Measurements from ENCODE around the gene GIGYF2. TPM values are rescaled to one million over a fixed set of nuclear protein-coding genes. Genes with fewer than 3 reads are reported as not detected.
A peak's percentile ranks its signal among the peaks of the same experiment; 100 is the strongest.

Gene GIGYF2
- 72.3 and 74.1 TPM in 2 replicates for total RNA-seq
- long read RNA-seq, partial matches to known transcripts, result 245 of 403 reads
- long read RNA-seq, other reads (novel, unspliced or antisense), result 154 of 403 reads

GRCh38 chr2:232697059-232697806, at the start of gene GIGYF2:
GIGYF2 (plus strand) TSS chr2:232697331; CDS start chr2:232735198, 37,867 bp downstream.
- Mint-ChIP-seq H3K4me1 (ENCODE audit: low read depth) (peaks cover 29% of the 10 kb centered on the region), H3K36me3 (ENCODE audit: insufficient read depth) (peaks cover 3% of the 10 kb centered on the region), H3K9me3 (ENCODE audit: low read depth) (peaks cover 3% of the 10 kb centered on the region), H3K27me3 (no peaks in the 10 kb centered on the region), H3K27ac (peak within 1 kb of the TSS; percentile 96), H3K4me3 (ENCODE audit: low read depth) (peak within 1 kb of the TSS; percentile 97)
- peak; percentile 97 for DNase-seq (ENCODE audit: low spot score, unreplicated experiment)
- no peak for TF ChIP-seq CTCF (IDR thresholded peaks at IDR 0.05; ENCODE audit: unreplicated experiment)

- Mint-ChIP-seq H3K9me3 (ENCODE audit: low read depth) (no peaks in the 10 kb centered on the region), H3K27me3 (no peaks in the 10 kb centered on the region), H3K4me3 (ENCODE audit: low read depth) (no peak overlapping the region), H3K36me3 (ENCODE audit: insufficient read depth) (no peaks in the 10 kb centered on the region), H3K27ac (no peak overlapping the region), H3K4me1 (ENCODE audit: low read depth) (no peaks in the 10 kb centered on the region)
- no peak for TF ChIP-seq CTCF (IDR thresholded peaks at IDR 0.05; ENCODE audit: unreplicated experiment)
- no peak for DNase-seq (ENCODE audit: low spot score, unreplicated experiment)
Observed at GRCh38 chr2:232649033-232649432, 48.1 kb upstream of the GIGYF2 start.

GRCh38 chr2:232652505-232652851, 44.7 kb upstream of the GIGYF2 start:
- Mint-ChIP-seq H3K27me3 (no peaks in the 10 kb centered on the region), H3K27ac (no peak overlapping the region), H3K4me1 (ENCODE audit: low read depth) (no peaks in the 10 kb centered on the region), H3K36me3 (ENCODE audit: insufficient read depth) (no peaks in the 10 kb centered on the region), H3K9me3 (ENCODE audit: low read depth) (no peaks in the 10 kb centered on the region), H3K4me3 (ENCODE audit: low read depth) (no peak overlapping the region)
- no peak for TF ChIP-seq CTCF (IDR thresholded peaks at IDR 0.05; ENCODE audit: unreplicated experiment)
- no peak for DNase-seq (ENCODE audit: low spot score, unreplicated experiment)

- no peaks in the 10 kb centered on the region for H3K9me3 Mint-ChIP-seq (ENCODE audit: low read depth)
- no peak overlapping the region for H3K27ac Mint-ChIP-seq
- H3K4me1 Mint-ChIP-seq (ENCODE audit: low read depth), result no peaks in the 10 kb centered on the region
- no peaks in the 10 kb centered on the region for H3K27me3 Mint-ChIP-seq
- no peak overlapping the region for H3K4me3 Mint-ChIP-seq (ENCODE audit: low read depth)
- no peak for TF ChIP-seq CTCF (IDR thresholded peaks at IDR 0.05; ENCODE audit: unreplicated experiment)
- H3K36me3 Mint-ChIP-seq (ENCODE audit: insufficient read depth), result no peaks in the 10 kb centered on the region
- DNase-seq (ENCODE audit: low spot score, unreplicated experiment), result no peak
Observed at GRCh38 chr2:232653441-232653840, 43.7 kb upstream of the GIGYF2 start.

GRCh38 chr2:232655392-232655791, 41.7 kb upstream of the GIGYF2 start:
- no peak overlapping the region for H3K4me3 Mint-ChIP-seq (ENCODE audit: low read depth)
- no peak overlapping the region for H3K27ac Mint-ChIP-seq
- no peaks in the 10 kb centered on the region for H3K36me3 Mint-ChIP-seq (ENCODE audit: insufficient read depth)
- no peaks in the 10 kb centered on the region for H3K9me3 Mint-ChIP-seq (ENCODE audit: low read depth)
- no peaks in the 10 kb centered on the region for H3K4me1 Mint-ChIP-seq (ENCODE audit: low read depth)
- no peak for DNase-seq (ENCODE audit: low spot score, unreplicated experiment)
- TF ChIP-seq CTCF (IDR thresholded peaks at IDR 0.05; ENCODE audit: unreplicated experiment), result no peak
- peaks cover 3% of the 10 kb centered on the region for H3K27me3 Mint-ChIP-seq
